ENCODE data around the gene GUCA1C.

DNA sequence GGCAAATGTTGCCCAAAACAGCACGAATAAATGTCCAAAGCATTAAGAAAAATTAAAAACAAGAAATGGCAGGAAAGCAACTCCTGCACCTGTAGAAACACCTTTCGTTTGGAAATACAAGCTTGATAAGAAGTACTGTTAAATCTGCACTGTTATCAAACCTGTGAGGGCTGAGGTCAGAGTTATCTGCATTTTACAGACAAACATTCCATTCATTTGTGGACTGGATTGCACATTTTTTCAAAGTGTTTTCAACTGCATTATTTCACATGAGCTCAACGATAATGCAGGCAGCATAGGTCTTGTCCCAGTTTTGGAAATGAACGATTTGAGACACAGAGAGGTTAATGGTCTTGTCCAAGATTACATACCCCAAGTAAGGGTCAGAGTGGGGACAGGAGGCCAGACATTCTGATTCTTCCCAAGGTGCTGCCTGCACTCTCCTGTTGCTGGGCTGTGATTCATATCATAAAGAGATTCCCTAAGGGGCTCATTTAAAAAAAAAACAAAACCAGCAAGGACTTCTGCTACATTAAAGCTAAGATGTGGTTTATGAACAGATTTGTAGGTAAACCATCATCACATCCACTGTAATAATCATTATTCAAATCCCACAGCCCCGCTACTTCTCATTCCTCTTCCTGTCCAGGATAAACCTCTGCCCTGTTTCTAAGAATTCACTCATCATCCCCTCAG lies 13.0 kb downstream of the GUCA1C start:
- TF ChIP-seq, protein P1, sequence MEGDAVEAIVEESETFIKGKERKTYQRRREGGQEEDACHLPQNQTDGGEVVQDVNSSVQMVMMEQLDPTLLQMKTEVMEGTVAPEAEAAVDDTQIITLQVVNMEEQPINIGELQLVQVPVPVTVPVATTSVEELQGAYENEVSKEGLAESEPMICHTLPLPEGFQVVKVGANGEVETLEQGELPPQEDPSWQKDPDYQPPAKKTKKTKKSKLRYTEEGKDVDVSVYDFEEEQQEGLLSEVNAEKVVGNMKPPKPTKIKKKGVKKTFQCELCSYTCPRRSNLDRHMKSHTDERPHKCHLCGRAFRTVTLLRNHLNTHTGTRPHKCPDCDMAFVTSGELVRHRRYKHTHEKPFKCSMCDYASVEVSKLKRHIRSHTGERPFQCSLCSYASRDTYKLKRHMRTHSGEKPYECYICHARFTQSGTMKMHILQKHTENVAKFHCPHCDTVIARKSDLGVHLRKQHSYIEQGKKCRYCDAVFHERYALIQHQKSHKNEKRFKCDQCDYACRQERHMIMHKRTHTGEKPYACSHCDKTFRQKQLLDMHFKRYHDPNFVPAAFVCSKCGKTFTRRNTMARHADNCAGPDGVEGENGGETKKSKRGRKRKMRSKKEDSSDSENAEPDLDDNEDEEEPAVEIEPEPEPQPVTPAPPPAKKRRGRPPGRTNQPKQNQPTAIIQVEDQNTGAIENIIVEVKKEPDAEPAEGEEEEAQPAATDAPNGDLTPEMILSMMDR (IDR thresholded peaks at IDR 0.05) = no peak
- no peak for TF ChIP-seq POLR2A (IDR thresholded peaks at IDR 0.05)
